HG02884 (cell line): ENCODE data around the gene CDR2L.
"Not testable (repeated sequence)": the region's sequence is repeated elsewhere in the genome, so short reads cannot be mapped to it uniquely, and the experiment has no call there.

ENCODE experiments used
- ATAC-seq: cut with Tn5 transposase; IDR thresholded peaks from one replicate; pipeline ENCODE4 v1.9.1; 2021; ENCODE audit warnings: mild to moderate bottlenecking, moderate library complexity; ENCODE audit not compliant: unreplicated experiment

CDR2L gene

DNA sequence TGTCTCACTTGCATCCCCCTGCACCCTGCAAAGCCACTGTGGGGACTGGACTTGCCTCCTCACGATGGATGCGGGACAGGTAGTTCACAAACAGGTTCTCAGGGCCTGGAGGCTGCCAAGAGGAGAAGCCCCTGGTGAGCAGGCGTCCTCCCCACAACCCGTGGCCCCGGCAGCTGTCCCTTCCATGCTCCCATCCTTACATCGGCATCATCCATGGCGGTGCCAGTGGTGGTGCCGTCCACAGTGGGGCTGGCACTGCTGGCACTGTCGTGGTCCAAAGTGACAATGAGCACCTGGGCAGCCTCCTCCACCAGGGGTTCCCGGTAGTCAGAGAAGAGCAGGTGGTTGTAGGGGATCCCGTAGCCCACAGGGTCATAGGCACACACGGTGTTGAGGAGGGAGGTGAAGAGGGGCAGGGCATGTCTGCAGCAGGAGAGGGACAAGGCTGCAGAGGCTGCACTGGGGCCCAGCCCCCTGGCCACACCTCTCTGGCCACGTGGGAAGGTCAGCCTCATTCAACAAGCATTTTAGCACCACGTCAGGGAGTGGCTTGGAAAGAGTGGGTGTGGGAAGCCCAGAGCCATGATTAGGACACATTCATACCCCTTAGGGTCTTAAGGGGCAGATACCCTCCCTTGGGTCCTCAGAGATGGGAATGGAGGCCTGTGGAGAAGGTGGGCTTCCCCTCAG lies 27.5 kb upstream of the CDR2L start:
- ATAC-seq = no peak

GRCh38 chr17:74960570-74961342 lies 26.7 kb upstream of the CDR2L start:
- ATAC-seq = no peak

DNA sequence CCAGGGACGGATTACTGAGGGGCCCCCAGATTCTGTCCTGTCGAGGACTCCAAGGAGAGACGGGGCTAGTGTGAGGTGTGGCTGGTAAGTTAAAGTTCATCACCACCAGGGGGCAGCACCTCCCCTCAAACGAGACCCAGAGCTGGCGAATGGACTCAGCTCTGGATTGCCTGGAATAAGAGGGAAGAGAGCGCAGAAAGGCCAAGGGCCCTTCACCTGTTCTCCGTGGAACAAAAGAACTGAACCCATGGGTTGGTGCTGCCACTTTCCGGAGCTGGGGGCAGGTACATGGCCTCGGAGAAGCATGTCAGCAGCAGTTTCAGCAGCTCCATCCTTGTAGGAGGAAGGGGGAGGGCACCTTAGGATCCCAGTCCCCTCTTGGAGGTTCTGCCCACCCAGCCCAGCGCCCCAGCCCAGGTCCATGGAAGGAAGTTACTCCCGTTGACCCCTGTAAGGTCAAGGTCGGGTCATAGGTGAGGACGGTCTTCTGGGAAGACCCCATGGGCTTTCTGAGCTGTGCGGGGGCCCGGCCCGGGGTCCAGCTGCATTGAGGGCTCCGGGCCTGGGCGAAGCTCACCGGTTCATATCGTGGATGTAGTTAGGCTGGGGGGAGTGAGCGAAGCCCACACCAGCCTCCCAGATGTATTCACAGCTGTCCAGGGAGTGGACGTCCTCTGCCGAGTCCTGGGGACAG lies 25.6 kb upstream of the CDR2L start:
- ATAC-seq = no peak

DNA sequence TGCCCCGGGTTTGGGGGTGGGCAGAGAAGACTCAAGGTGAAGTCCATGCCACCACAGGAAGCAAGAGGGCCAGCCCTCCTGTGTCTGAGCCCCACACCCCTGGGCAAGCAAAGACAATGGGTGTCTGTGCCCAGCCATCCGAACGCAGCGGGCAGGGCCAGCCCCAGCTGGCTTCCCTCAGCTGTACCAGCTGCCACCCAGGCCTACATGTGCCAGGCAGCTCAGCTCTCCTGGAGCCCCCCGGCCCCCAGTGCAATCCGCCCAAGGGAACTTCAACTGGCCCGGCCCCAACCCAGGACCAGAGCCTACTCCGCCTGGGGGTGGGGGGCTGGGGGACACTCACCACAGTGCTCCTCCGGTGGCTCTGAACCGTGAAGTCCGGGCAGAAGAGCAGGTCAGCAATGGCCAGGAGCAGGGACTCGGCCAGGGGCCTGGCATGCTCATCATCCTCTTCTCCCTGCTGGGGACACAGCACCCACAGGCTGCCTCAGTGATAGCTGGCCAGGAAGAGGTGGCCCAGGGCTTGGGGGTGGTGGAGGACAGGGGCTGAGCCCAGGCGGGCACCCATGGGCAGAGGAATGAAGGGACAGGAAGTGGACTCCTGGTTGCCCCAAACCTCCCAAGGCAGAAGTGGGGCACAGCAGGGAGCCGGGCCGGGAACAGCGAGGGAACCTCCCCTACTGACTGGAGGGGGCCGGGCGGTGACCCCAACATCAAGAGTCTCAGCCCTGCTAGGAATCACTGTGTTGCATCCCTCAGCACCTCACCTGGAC lies 24.6 kb upstream of the CDR2L start:
- no peak for ATAC-seq

- ATAC-seq = no peak
Measured at GRCh38 chr17:74963656-74964055, 23.8 kb upstream of the CDR2L start.

DNA sequence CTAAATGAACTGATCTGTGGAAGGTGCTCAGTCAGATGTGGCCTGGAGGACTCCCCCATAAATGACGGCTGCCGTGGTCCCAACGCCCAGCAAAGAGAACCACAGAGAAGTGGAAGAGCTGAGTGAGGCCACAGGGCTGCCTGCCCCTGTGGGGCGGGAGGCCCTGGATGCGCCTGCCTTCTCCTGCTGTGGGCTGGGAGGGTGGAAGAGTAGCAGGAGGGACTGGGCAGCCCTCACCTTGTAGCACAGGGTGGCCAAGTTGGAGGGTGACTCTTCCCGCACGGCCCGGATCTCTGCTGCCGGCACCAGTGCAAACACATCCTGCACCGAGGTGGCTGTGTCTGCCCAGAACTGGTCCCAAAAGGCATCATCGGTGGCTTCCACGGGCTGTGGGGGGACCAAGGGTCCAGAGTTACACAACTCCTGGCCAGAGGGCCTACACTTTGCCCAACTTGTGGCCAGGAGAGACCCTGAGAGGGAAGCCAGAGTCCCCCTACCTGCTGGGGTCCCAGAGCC lies 23.1 kb upstream of the CDR2L start:
- ATAC-seq = no peak

DNA sequence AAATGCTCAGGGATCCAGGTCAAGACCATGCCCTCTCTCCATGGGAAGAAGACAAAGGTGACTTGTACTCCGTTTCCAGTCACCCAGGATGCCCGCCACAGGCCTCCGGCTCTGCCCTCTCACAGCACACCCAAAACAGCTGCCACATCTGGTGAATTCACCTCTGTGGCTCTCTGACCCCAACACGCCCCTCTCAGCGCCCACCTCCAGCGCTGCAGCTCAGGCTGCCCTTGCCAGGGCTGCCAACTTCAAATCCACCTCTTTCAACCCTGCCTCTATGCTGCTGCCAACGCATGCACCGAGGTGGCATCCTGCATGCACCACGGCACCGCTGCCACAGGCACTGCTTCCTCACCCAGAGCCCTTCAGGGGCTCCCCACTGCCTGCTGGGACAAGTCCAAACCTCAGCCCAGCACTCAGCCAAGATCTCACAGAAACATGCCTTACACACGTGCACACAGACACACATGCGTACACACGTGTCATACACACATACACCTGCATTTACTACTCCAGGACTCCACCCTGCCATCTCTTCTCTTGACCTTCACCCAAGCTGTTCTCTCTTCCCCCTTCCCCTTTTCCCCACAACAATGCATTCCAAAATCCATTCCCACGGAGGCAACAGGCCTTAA lies 22.3 kb upstream of the CDR2L start:
- no peak for ATAC-seq

- ATAC-seq = no peak
Measured at GRCh38 chr17:74968361-74968780, 19.1 kb upstream of the CDR2L start.

DNA sequence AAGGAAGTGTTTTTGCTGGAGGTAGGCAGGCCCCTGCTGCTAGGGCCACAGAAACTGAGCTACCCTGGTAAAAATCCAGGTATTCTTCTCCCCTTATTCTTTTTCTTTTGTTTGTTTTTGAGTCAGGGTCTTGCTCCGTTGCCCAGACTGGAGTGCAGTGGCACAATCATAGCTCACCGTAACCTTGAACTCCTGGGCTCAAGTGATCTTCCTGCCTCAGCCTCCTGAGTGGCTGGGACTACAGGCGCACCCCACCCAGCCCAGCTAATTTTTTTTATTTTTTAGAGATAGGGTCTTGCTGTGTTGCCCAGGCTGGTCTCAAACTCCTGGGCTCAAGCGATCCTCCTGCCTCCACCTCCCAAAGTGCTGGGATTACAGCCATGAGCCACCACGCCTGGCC lies 17.9 kb upstream of the CDR2L start:
- ATAC-seq = not testable (repeated sequence)

- no peak for ATAC-seq
Measured at GRCh38 chr17:74970395-74970794, 17.0 kb upstream of the CDR2L start.

DNA sequence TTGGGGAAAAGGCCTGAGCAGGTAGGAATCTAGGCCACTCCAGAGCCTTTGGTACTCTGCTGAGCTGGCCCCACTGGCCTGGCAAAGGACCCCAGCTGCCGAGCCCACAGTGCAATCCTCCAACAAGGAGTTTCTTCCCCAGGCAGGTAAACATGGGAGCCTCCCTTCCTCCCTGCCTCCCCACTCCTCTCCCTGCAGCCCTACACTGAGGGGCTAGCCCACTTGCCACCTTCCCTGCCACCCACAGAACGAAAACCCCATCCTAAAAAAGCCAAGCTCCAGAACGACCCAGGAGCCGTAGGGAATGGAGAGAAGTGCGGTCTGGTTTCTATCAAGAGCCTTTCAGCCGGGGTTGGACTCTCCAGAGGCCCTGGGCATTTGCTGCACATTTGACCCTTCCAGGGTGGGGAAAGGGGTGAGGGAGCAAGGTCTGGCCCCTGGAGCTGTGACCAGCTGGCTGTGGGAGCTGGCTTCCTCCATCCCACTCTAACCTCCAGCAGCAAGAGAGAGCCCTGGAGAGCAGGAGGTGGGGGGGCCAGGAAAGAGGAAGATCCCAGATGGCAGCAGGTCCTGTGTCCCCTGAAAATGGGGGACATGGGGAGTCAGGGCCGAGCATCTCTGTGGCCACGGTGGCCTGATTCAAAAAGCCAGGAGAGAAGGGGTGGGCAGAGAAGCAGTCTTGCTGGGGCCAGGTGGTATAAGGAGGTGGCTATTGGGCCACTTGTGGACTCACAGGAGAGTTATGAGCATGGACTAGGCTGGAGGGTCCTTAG lies 16.2 kb upstream of the CDR2L start:
- ATAC-seq = no peak

- no peak for ATAC-seq
Measured at GRCh38 chr17:74971842-74972106, 15.7 kb upstream of the CDR2L start.

GRCh38 chr17:74972107-74972972 lies 15.1 kb upstream of the CDR2L start, which contains the start of gene HID1:
Gene HID1, minus strand, starts transcription at chr17:74972759. Its CDS starts 103 bp downstream, at chr17:74972656.
- no peak for ATAC-seq

DNA sequence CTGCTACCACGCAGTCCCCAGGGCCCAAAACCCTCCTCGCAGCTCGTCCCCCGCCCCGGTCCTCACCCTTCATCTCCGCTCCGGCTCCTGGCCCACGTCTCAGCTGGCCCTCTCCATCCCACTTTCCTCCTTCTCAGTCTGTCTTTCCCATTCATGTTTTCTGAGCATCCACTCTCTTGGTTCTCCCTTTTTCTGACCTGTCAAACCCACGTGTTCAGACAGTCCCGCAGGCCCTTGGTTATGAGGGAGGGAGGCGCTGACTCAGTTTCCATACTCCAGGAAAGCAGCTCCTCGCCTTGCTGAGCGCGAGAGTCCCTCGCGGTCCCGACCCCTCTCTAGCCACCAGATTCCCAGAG lies 14.5 kb upstream of the CDR2L start:
- no peak for ATAC-seq

- no peak for ATAC-seq
Measured at GRCh38 chr17:74975943-74976342, 11.5 kb upstream of the CDR2L start.

DNA sequence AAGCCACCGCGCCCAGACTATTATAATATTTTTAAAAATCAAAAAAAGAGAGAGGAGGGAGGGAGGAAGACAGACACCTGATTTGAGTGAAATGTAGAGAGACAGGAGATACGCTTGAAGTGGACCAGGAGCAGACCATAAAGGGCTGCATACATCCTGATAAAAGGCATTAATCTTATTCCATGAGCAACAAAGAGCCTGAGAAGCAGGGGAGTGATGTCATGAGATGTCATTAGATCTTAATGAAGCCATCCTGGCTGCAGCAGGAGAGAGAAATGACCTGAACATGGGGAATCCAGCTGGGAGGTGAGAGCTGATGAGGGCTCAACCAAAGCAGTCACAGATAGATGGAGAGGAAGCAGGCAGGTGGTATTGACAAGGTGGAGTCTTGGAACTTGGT lies 9.6 kb upstream of the CDR2L start:
- no peak for ATAC-seq

DNA sequence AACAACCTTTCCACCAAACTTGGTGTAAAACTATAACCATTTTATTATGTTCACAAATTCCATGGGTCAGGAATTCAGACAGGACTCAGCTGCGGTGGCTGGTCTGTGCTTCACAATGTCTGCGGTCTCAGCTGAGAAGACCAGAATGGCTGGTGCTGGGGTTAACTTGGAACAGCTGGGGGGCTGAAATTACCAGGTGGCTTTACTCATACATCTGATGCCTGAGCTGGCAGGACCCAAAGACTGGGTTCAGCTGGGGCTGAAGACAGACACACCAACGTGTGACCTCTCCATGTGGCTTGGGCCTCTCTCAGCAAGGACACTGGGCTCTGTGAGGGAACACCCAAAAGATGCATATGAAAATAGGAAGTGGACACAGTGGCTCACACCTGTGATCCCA lies 9.2 kb upstream of the CDR2L start:
- no peak for ATAC-seq

DNA sequence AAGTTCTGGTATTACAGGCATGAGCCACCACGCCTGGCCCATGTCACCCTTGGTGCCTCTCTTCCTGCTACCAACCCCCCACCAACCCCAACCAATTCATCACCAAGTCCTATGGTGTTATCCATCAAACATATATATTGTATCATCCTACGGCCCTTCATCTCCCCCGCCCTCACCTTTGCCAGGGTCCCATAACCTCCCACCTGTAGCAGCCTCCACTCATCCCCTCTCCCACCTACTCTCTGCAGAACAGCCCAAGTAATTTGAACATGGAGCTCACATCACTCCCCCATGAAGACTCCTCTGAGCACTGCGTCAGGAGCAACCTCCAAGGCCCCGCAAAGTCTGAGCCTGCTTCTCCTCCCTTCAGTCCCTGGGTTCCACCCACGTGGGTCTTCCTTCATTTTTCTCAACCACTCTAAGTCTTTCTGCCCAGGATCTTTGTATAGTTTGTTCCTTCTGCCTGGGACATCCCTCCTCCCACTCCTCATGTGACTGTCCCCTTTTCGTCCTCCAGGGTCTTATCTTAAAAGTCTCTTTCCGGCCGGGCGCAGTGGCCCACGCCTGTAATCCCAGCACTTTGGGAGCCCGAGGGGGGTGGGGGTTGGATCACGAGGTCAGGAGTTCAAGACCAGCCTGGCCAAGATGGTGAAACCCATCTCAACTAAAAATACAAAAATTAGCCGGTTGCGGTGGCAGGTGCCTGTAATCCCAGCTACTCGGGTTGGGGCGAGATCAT lies 7.9 kb upstream of the CDR2L start:
- ATAC-seq = no peak
